ENCODE data around the gene TEX53. TPM values are rescaled to one million over a fixed set of nuclear protein-coding genes. Genes with fewer than 3 reads are reported as not detected.

The TEX53 gene
- total RNA-seq, 1 donor from 2014 or later, result not detected

DNA sequence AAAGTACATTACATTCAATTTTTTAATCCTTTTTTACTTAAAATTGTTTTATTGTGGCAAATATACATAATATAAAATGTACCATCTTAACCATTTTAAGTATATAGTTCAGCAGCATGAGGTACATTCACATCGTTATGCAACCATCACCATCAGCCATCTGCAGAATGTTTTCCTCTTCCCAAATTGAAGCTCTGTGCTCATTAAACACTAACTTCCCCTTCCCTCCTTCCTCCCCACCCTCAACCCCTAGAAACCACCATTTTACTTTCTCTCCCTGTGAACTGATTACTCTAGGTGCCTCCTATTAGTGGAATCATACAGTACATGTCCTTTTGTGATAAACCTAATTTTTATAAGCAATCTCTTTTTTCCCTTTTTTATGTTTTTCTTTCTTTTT is 15.6 kb downstream of the TEX53 start:
- no peak overlapping the region for H3K27ac Mint-ChIP-seq
- peaks cover 21% of the 10 kb centered on the region for H3K36me3 Mint-ChIP-seq (ENCODE audit: insufficient read depth)
- no peaks in the 10 kb centered on the region for H3K27me3 Mint-ChIP-seq
- peaks cover 8% of the 10 kb centered on the region for H3K9me3 Mint-ChIP-seq (ENCODE audit: low read depth)
- TF ChIP-seq, protein P1, sequence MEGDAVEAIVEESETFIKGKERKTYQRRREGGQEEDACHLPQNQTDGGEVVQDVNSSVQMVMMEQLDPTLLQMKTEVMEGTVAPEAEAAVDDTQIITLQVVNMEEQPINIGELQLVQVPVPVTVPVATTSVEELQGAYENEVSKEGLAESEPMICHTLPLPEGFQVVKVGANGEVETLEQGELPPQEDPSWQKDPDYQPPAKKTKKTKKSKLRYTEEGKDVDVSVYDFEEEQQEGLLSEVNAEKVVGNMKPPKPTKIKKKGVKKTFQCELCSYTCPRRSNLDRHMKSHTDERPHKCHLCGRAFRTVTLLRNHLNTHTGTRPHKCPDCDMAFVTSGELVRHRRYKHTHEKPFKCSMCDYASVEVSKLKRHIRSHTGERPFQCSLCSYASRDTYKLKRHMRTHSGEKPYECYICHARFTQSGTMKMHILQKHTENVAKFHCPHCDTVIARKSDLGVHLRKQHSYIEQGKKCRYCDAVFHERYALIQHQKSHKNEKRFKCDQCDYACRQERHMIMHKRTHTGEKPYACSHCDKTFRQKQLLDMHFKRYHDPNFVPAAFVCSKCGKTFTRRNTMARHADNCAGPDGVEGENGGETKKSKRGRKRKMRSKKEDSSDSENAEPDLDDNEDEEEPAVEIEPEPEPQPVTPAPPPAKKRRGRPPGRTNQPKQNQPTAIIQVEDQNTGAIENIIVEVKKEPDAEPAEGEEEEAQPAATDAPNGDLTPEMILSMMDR (IDR thresholded peaks at IDR 0.05; ENCODE audit: unreplicated experiment), result no peak
- DNase-seq (ENCODE audit: low spot score, unreplicated experiment), result no peak
- no peak overlapping the region for H3K4me3 Mint-ChIP-seq (ENCODE audit: low read depth)
- H3K4me1 Mint-ChIP-seq (ENCODE audit: low read depth), result no peaks in the 10 kb centered on the region

DNA sequence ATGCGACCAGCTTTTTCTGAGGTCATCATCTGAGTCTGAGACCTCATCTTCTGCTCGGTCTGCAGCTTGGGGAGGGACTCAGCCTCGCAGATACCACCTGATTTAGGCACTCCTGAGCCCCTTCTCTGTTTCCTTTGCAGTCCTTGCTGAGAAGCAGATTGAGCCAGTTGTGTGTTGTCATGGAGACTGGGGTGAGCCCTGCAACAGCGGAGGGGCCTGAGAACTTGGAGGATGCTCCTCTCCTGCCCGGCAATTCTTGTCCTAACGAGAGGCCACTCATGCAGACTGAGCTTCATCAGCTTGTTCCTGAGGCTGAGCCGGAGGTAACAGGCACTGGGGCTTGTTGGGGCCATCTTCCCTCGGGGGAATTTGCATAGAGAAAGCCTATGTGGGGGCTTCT is 19.2 kb downstream of the TEX53 start:
- TF ChIP-seq, protein P1 (IDR thresholded peaks at IDR 0.05; ENCODE audit: unreplicated experiment), result no peak
- H3K36me3 Mint-ChIP-seq (ENCODE audit: insufficient read depth), result peaks cover 4% of the 10 kb centered on the region
- DNase-seq (ENCODE audit: low spot score, unreplicated experiment), result no peak
- no peaks in the 10 kb centered on the region for H3K27me3 Mint-ChIP-seq
- H3K4me3 Mint-ChIP-seq (ENCODE audit: low read depth), result no peak overlapping the region
- H3K9me3 Mint-ChIP-seq (ENCODE audit: low read depth), result no peaks in the 10 kb centered on the region
- no peak overlapping the region for H3K27ac Mint-ChIP-seq
- no peaks in the 10 kb centered on the region for H3K4me1 Mint-ChIP-seq (ENCODE audit: low read depth)

DNA sequence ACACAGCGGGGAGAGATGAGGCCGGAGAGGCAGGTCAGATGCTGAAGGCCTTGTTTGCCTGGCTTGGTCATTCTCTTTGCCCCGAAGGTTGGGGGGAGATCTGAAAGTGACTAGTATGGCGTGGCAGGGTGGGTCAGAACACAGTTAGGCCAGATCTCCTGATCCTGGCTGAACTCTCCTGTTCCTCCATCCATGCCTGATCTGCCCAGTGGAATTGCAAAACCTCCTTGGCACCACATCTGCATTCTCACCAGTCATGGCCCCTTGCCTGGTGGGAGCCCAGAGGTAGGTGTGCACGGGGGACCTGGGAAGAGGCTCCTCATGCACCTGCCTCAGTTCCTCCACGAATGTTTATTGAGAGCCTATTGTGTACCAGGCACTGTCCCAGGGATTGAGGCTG is 23.2 kb downstream of the TEX53 start:
- no peak overlapping the region for H3K4me3 Mint-ChIP-seq (ENCODE audit: low read depth)

GRCh38 chr9:114633438-114634089 is 24.0 kb downstream of the TEX53 start:
- Mint-ChIP-seq H3K4me1 (ENCODE audit: low read depth) (no peaks in the 10 kb centered on the region), H3K27me3 (no peaks in the 10 kb centered on the region), H3K9me3 (ENCODE audit: low read depth) (no peaks in the 10 kb centered on the region), H3K27ac (no peak overlapping the region), H3K36me3 (ENCODE audit: insufficient read depth) (peaks cover 1% of the 10 kb centered on the region), H3K4me3 (ENCODE audit: low read depth) (no peak overlapping the region)
- TF ChIP-seq, protein P1 (IDR thresholded peaks at IDR 0.05; ENCODE audit: unreplicated experiment), result no peak
- no peak for DNase-seq (ENCODE audit: low spot score, unreplicated experiment)

More for the DNA sequence above, 23.2 kb downstream of the TEX53 start:
- TF ChIP-seq, protein P1 (IDR thresholded peaks at IDR 0.05; ENCODE audit: unreplicated experiment), result no peak
- Mint-ChIP-seq H3K36me3 (ENCODE audit: insufficient read depth) (peaks cover 1% of the 10 kb centered on the region), H3K4me1 (ENCODE audit: low read depth) (no peaks in the 10 kb centered on the region), H3K27ac (no peak overlapping the region), H3K9me3 (ENCODE audit: low read depth) (no peaks in the 10 kb centered on the region), H3K27me3 (no peaks in the 10 kb centered on the region)
- no peak for DNase-seq (ENCODE audit: low spot score, unreplicated experiment)

GRCh38 chr9:114631166-114631565 is 26.4 kb downstream of the TEX53 start:
- DNase-seq (ENCODE audit: low spot score, unreplicated experiment), result no peak

More at GRCh38 chr9:114631166-114631565, 26.4 kb downstream of the TEX53 start:
- no peaks in the 10 kb centered on the region for H3K9me3 Mint-ChIP-seq (ENCODE audit: low read depth)
- peaks cover 1% of the 10 kb centered on the region for H3K36me3 Mint-ChIP-seq (ENCODE audit: insufficient read depth)
- no peak overlapping the region for H3K27ac Mint-ChIP-seq
- H3K4me3 Mint-ChIP-seq (ENCODE audit: low read depth), result no peak overlapping the region
- TF ChIP-seq, protein P1 (IDR thresholded peaks at IDR 0.05; ENCODE audit: unreplicated experiment), result no peak
- H3K4me1 Mint-ChIP-seq (ENCODE audit: low read depth), result no peaks in the 10 kb centered on the region
- no peaks in the 10 kb centered on the region for H3K27me3 Mint-ChIP-seq

All from progenitor cell of endocrine pancreas (in vitro differentiated cells).